Measurements from ENCODE around the gene ZNF780B.

- TF ChIP-seq CTCF (IDR thresholded peaks at IDR 0.05) (no peak), EZH2 (IDR thresholded peaks at IDR 0.05; ENCODE audit: borderline replicate concordance, insufficient read depth, low read depth, low read length, poor library complexity, severe bottlenecking) (no peak)
Measured at GRCh38 chr19:40006273-40006691, 49.7 kb downstream of the ZNF780B start.

Data from B cell (primary cell).